PFSK-1 (cell line): ENCODE measurements around the gene PIP4K2A.

ENCODE experiments used
- FOXP2 ChIP-seq: optimal IDR thresholded peaks from 2 replicates; pipeline ENCODE3; 2011; ENCODE audit warnings: borderline replicate concordance, control low read depth, inconsistent platforms; ENCODE audit not compliant: insufficient read depth; ENCODE audit errors: extremely low read length, extremely low read depth
- POLR2AphosphoS5 ChIP-seq: IDR thresholded peaks from 2 replicates; pipeline ENCODE4 v1.6.1; 2012; ENCODE audit warnings: low read depth, mild to moderate bottlenecking, control low read depth, low read length, moderate library complexity
- SIN3A ChIP-seq: IDR thresholded peaks from 2 replicates; pipeline ENCODE4 v1.6.1; 2012; ENCODE audit warnings: mild to moderate bottlenecking, low read length, moderate library complexity, borderline replicate concordance; ENCODE audit not compliant: insufficient read depth
- TAF1 ChIP-seq: IDR thresholded peaks from 2 replicates; pipeline ENCODE4 v1.6.1; 2012; ENCODE audit warnings: low read length, control low read depth, borderline replicate concordance; ENCODE audit not compliant: insufficient read depth
- TF ChIP-seq, protein P1 (sequence below), 2 experiments: IDR thresholded peaks; 2 replicates each; pipeline versions ENCODE4 v1.6.1 to v1.8.0; 2011 to 2012; ENCODE audit warnings: low read depth in 2 of 2, low read length in 2 of 2, control low read depth in 1 of 2, inconsistent platforms in 1 of 2, mild to moderate bottlenecking in 1 of 2, moderate library complexity in 1 of 2; ENCODE audit not compliant: insufficient read depth in 1 of 2

PIP4K2A gene

GRCh38 chr10:22495396-22495795 is 219.0 kb downstream of the PIP4K2A start:
- TF ChIP-seq FOXP2 (no peak), TAF1 (no peak), SIN3A (no peak), POLR2AphosphoS5 (no peak)
- TF ChIP-seq, protein P1, sequence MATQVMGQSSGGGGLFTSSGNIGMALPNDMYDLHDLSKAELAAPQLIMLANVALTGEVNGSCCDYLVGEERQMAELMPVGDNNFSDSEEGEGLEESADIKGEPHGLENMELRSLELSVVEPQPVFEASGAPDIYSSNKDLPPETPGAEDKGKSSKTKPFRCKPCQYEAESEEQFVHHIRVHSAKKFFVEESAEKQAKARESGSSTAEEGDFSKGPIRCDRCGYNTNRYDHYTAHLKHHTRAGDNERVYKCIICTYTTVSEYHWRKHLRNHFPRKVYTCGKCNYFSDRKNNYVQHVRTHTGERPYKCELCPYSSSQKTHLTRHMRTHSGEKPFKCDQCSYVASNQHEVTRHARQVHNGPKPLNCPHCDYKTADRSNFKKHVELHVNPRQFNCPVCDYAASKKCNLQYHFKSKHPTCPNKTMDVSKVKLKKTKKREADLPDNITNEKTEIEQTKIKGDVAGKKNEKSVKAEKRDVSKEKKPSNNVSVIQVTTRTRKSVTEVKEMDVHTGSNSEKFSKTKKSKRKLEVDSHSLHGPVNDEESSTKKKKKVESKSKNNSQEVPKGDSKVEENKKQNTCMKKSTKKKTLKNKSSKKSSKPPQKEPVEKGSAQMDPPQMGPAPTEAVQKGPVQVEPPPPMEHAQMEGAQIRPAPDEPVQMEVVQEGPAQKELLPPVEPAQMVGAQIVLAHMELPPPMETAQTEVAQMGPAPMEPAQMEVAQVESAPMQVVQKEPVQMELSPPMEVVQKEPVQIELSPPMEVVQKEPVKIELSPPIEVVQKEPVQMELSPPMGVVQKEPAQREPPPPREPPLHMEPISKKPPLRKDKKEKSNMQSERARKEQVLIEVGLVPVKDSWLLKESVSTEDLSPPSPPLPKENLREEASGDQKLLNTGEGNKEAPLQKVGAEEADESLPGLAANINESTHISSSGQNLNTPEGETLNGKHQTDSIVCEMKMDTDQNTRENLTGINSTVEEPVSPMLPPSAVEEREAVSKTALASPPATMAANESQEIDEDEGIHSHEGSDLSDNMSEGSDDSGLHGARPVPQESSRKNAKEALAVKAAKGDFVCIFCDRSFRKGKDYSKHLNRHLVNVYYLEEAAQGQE (IDR thresholded peaks at IDR 0.05; ENCODE audit: insufficient read depth in 1 of 2, low read depth in 2 of 2, low read length in 2 of 2) = no peak

DNA sequence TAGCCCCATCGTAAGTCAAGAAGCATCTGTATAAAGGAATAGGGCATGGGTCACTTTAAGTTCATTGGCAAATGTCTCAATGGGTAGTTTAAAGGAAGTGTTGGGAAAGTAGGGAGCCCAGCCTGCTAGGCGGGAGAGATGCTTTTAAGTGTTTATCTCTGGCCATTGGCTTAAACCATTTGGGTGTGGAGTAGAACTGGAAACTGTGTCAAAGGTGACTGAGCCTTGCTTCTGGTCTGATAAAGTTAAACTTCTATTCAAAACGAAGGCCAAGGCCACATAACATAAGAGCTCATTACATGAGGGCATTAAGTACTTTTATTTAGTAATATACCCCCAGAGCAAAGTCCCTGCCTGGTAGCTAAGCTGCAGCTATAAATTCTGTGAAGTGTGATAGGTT is 220.4 kb downstream of the PIP4K2A start:
- TF ChIP-seq POLR2AphosphoS5 (no peak), FOXP2 (no peak), TAF1 (no peak), SIN3A (no peak)
- TF ChIP-seq, protein P1 (IDR thresholded peaks at IDR 0.05; ENCODE audit: insufficient read depth in 1 of 2, low read depth in 2 of 2, low read length in 2 of 2) = no peak

DNA sequence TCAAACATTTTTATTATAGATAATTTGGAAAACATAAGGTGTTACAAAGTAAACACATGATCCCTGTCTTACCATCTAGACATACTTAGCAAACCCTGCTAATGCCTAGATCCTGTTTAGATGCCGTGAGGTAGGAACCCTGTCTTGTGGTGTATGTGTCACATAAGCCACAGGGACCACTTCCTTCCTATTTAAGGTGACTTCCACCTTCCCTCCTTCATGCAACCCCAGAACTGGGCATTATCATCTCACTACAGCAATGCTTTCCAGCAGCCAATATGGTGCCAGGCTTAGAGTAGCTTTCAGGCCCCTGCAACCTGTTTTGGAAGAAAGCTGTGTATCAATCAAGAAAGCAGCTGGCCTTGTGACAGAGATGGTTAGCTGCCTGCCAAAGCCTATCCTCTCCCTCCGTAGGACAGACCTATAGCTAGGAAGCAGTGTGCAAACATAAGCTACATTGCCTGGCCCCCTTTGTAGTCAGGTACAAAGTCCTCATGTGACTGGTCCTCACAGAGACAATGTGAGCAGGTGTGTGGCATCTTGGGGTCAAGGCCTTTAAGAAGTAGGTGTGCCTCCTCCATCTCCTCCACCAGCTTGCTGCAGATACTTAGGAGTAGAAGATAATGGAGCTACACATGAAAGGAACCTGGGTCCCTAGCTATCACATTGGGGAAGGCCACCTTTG is 222.3 kb downstream of the PIP4K2A start:
- no peak for TF ChIP-seq TAF1
- TF ChIP-seq FOXP2 = no peak
- TF ChIP-seq, protein P1 (IDR thresholded peaks at IDR 0.05; ENCODE audit: insufficient read depth in 1 of 2, low read depth in 2 of 2, low read length in 2 of 2) = no peak

- TF ChIP-seq POLR2AphosphoS5 (no peak), TAF1 (no peak), SIN3A (no peak), FOXP2 (no peak)
- TF ChIP-seq, protein P1 (IDR thresholded peaks at IDR 0.05; ENCODE audit: insufficient read depth in 1 of 2, low read depth in 2 of 2, low read length in 2 of 2) = no peak
Observed at GRCh38 chr10:22491480-22491879, 222.9 kb downstream of the PIP4K2A start.

- TF ChIP-seq SIN3A = no peak
Observed at GRCh38 chr10:22489975-22490374, 224.4 kb downstream of the PIP4K2A start.
